ENCODE measurements around the gene ZNF561. TPM values are rescaled to one million over a fixed set of nuclear protein-coding genes. Genes with fewer than 3 reads are reported as not detected.

ZNF561 gene
- total RNA-seq, 2 experiments from 2014 or later: 45.1 to 46.2 TPM

GRCh38 chr19:9640956-9641355 lies 19.9 kb upstream of the ZNF561 start:
- H3K36me3 Mint-ChIP-seq (ENCODE audit: low read depth): peaks cover 38% of the 10 kb centered on the region
- H3K4me1 Mint-ChIP-seq (ENCODE audit: low read depth): no peaks in the 10 kb centered on the region
- DNase-seq (no peak), ATAC-seq (ENCODE audit: poor library complexity) (no peak)
- no peaks in the 10 kb centered on the region for H3K27me3 ChIP-seq (ENCODE audit: control insufficient read depth in 1 of 2, insufficient read depth in 2 of 2, low read length in 2 of 2)
- no peaks in the 10 kb centered on the region for H3K27me3 Mint-ChIP-seq
- no peaks in the 10 kb centered on the region for H3K4me1 ChIP-seq (ENCODE audit: insufficient read depth, low read length)
- POLR2A ChIA-PET: no interaction called here
- intact Hi-C loops (cut with DNase I, micrococcal nuclease): no loop called here
- TF ChIP-seq CTCF (IDR thresholded peaks at IDR 0.05): no peak
- H3K4me3 Mint-ChIP-seq: no peak overlapping the region
- H3K9me3 ChIP-seq (ENCODE audit: control insufficient read depth in 1 of 2, insufficient read depth in 1 of 2, low read length in 2 of 2): no peaks in the 10 kb centered on the region
- H3K36me3 ChIP-seq (ENCODE audit: insufficient read depth, low read length): peaks cover 5% of the 10 kb centered on the region
- peaks cover 5% of the 10 kb centered on the region for H3K9me3 Mint-ChIP-seq
- H3K4me3 ChIP-seq (ENCODE audit: low read length): no peak overlapping the region
- CTCF ChIA-PET: no interaction called here
- no peak overlapping the region for H3K27ac ChIP-seq (ENCODE audit: low read depth in 1 of 2, low read length in 2 of 2)
- H3K27ac Mint-ChIP-seq: no peak overlapping the region

GRCh38 chr19:9636018-9636417 lies 15.0 kb upstream of the ZNF561 start:
- Mint-ChIP-seq H3K27me3 (no peaks in the 10 kb centered on the region), H3K9me3 (peaks cover 2% of the 10 kb centered on the region), H3K4me1 (ENCODE audit: low read depth) (no peaks in the 10 kb centered on the region), H3K36me3 (ENCODE audit: low read depth) (peaks cover 42% of the 10 kb centered on the region), H3K27ac (no peak overlapping the region), H3K4me3 (no peak overlapping the region)
- peaks cover 25% of the 10 kb centered on the region for H3K36me3 ChIP-seq (ENCODE audit: insufficient read depth, low read length)
- H3K27ac ChIP-seq (ENCODE audit: low read depth in 1 of 2, low read length in 2 of 2): no peak overlapping the region
- ChIA-PET POLR2A (no interaction called here), CTCF (no interaction called here)
- DNase-seq (no peak), ATAC-seq (ENCODE audit: poor library complexity) (no peak)
- TF ChIP-seq CTCF (IDR thresholded peaks at IDR 0.05): no peak
- no peaks in the 10 kb centered on the region for H3K4me1 ChIP-seq (ENCODE audit: insufficient read depth, low read length)
- H3K4me3 ChIP-seq (ENCODE audit: low read length): no peak overlapping the region
- no peaks in the 10 kb centered on the region for H3K27me3 ChIP-seq (ENCODE audit: control insufficient read depth in 1 of 2, insufficient read depth in 2 of 2, low read length in 2 of 2)
- intact Hi-C loops (cut with DNase I, micrococcal nuclease): no loop called here
- H3K9me3 ChIP-seq (ENCODE audit: control insufficient read depth in 1 of 2, insufficient read depth in 1 of 2, low read length in 2 of 2): no peaks in the 10 kb centered on the region

GRCh38 chr19:9627856-9628255 lies 6.8 kb upstream of the ZNF561 start:
- Mint-ChIP-seq H3K36me3 (ENCODE audit: low read depth) (peaks cover 18% of the 10 kb centered on the region), H3K27ac (no peak overlapping the region), H3K27me3 (no peaks in the 10 kb centered on the region), H3K9me3 (no peaks in the 10 kb centered on the region), H3K4me1 (ENCODE audit: low read depth) (peaks cover 5% of the 10 kb centered on the region), H3K4me3 (no peak overlapping the region)
- POLR2A ChIA-PET: no interaction called here
- DNase-seq (no peak), ATAC-seq (ENCODE audit: poor library complexity) (no peak)
- Histone ChIP-seq H3K9me3 (ENCODE audit: control insufficient read depth in 1 of 2, insufficient read depth in 1 of 2, low read length in 2 of 2) (no peaks in the 10 kb centered on the region), H3K36me3 (ENCODE audit: insufficient read depth, low read length) (peaks cover 9% of the 10 kb centered on the region), H3K27me3 (ENCODE audit: control insufficient read depth in 1 of 2, insufficient read depth in 2 of 2, low read length in 2 of 2) (no peaks in the 10 kb centered on the region), H3K4me3 (ENCODE audit: low read length) (no peak overlapping the region), H3K4me1 (ENCODE audit: insufficient read depth, low read length) (no peaks in the 10 kb centered on the region), H3K27ac (ENCODE audit: low read depth in 1 of 2, low read length in 2 of 2) (no peak overlapping the region)
- no peak for TF ChIP-seq CTCF (IDR thresholded peaks at IDR 0.05)
- intact Hi-C loops (cut with DNase I, micrococcal nuclease): no loop called here
- CTCF ChIA-PET: no interaction called here
